ENCODE data around the gene SOBP.
"Not testable (repeated sequence)": the region's sequence is repeated elsewhere in the genome, so short reads cannot be mapped to it uniquely, and the experiment has no call there.

SOBP gene

GRCh38 chr6:107546691-107547450 lies 57.0 kb downstream of the SOBP start:
- TF ChIP-seq, protein P1, sequence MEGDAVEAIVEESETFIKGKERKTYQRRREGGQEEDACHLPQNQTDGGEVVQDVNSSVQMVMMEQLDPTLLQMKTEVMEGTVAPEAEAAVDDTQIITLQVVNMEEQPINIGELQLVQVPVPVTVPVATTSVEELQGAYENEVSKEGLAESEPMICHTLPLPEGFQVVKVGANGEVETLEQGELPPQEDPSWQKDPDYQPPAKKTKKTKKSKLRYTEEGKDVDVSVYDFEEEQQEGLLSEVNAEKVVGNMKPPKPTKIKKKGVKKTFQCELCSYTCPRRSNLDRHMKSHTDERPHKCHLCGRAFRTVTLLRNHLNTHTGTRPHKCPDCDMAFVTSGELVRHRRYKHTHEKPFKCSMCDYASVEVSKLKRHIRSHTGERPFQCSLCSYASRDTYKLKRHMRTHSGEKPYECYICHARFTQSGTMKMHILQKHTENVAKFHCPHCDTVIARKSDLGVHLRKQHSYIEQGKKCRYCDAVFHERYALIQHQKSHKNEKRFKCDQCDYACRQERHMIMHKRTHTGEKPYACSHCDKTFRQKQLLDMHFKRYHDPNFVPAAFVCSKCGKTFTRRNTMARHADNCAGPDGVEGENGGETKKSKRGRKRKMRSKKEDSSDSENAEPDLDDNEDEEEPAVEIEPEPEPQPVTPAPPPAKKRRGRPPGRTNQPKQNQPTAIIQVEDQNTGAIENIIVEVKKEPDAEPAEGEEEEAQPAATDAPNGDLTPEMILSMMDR (IDR thresholded peaks at IDR 0.05; ENCODE audit: control extremely low read depth, extremely low read depth, low read depth, missing control alignments), result no peak
- DNase-seq (ENCODE audit: extremely low spot score), result no peak
- ChIA-PET POLR2A (no interaction called here), CTCF (no interaction called here)

DNA sequence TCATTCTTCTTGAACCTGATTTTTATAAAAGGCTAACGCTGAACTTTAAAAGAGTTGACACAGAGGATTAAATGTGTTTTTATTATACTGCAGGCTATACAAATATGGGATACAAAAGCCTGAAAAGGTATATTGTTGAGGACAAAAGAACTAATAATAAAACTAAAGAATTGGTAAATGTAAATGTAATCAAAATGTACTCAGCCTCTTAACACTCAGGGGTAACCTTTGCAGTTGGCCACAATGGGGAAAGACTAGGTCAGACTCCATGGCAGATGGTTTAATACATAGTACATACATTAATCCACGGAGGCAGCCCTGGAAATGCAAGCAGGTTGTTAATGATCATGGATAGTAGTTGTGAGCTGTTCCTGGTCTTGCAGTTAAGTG lies 57.5 kb downstream of the SOBP start:
- no peak for DNase-seq (ENCODE audit: extremely low spot score)
- ChIA-PET CTCF (no interaction called here), POLR2A (no interaction called here)
- TF ChIP-seq, protein P1 (IDR thresholded peaks at IDR 0.05; ENCODE audit: control extremely low read depth, extremely low read depth, low read depth, missing control alignments), result no peak

GRCh38 chr6:107550241-107550840 lies 60.4 kb downstream of the SOBP start:
- CTCF ChIA-PET, result no interaction called here
- TF ChIP-seq, protein P1 (IDR thresholded peaks at IDR 0.05; ENCODE audit: control extremely low read depth, extremely low read depth, low read depth, missing control alignments), result no peak
- POLR2A ChIA-PET, result no interaction called here
- no peak for DNase-seq (ENCODE audit: extremely low spot score)

DNA sequence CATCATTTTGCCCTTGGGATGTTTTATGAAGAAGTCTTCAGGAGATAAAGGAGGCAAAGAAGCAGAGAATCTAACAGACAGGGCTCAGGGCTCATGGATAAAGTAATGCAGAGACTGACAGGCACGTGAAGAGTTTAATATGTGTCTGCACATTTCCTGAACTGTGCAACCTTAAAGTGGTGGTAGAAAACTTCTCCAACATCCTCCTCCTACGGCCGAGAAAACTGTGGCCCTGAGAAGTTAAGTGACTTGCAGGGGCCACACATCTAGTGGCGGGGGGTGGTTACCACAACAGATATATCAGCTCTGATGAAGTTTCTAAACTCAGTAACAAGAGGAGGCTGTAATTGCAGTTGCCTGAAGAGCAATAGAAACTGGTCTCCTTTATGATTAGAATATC lies 61.0 kb downstream of the SOBP start:
- DNase-seq (ENCODE audit: extremely low spot score), result no peak
- TF ChIP-seq, protein P1 (IDR thresholded peaks at IDR 0.05; ENCODE audit: control extremely low read depth, extremely low read depth, low read depth, missing control alignments), result no peak
- ChIA-PET CTCF (interaction anchor here (1.5 kb wide), 1 partner anchor 12 kb away, joined by 3 read pairs; no protein-coding TSS in a partner anchor), POLR2A (no interaction called here)

DNA sequence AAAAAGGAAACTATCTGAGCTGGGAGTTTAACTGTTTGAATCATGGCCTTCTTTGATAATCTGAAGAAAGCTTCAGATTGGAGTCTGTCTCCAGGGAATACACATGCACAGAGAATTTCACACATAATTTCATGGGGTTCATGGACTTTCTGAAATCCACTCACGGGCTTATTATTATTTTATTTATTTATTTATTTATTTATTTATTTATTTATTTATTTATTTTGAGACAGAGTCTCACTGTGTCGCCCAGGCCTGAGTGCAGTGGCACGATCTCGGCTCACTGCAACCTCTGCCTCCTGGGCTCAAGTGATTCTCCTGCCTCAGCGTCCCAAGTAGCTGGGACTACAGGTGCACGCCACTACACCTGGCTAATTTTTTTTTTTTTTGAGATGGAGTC lies 63.2 kb downstream of the SOBP start:
- DNase-seq (ENCODE audit: extremely low spot score); POLR2A ChIA-PET: not testable (repeated sequence)
- CTCF ChIA-PET, result interaction anchor here (0.9 to 1.6 kb wide), 5 partner anchors 8 to 15 kb away, joined by 3 to 4 read pairs (median 3); no protein-coding TSS in a partner anchor

GRCh38 chr6:107554326-107554725 lies 64.4 kb downstream of the SOBP start:
- ChIA-PET CTCF (interaction anchor here (0.6 to 1.4 kb wide), 3 partner anchors 8 to 22 kb away, joined by 3 to 4 read pairs (median 3); no protein-coding TSS in a partner anchor), POLR2A (no interaction called here)
- DNase-seq (ENCODE audit: extremely low spot score), result no peak
- TF ChIP-seq, protein P1 (IDR thresholded peaks at IDR 0.05; ENCODE audit: control extremely low read depth, extremely low read depth, low read depth, missing control alignments), result no peak

- CTCF ChIA-PET, result no interaction called here
Measured at GRCh38 chr6:107554918-107555317, 65.0 kb downstream of the SOBP start.

More at GRCh38 chr6:107554918-107555317, 65.0 kb downstream of the SOBP start:
- TF ChIP-seq, protein P1 (IDR thresholded peaks at IDR 0.05; ENCODE audit: control extremely low read depth, extremely low read depth, low read depth, missing control alignments), result no peak
- POLR2A ChIA-PET, result no interaction called here
- DNase-seq (ENCODE audit: extremely low spot score), result no peak

Data from GM10248 (cell line).